Body of pancreas (tissue), 4 donors: ENCODE measurements around the gene WDR37. TPM values are rescaled to one million over a fixed set of nuclear protein-coding genes. Genes with fewer than 3 reads are reported as not detected.

ENCODE experiments used
- ATAC-seq: fragments of 150-250 bp; one replicate; pipeline ENCODE4 v1.9.1; 2016
- DNase-seq, 4 donors: peaks; one replicate each; pipeline ENCODE4 v3.0.0-alpha.2; 2019
- H3K27ac ChIP-seq, 4 donors: fragments of 200-600 bp; sonication (generic); 1 replicate in 3 of 4; 2 replicates in 1 of 4; pipeline versions ENCODE4 v1.5.1 to v1.6.1; 2016 to 2019; ENCODE audit warnings: mild to moderate bottlenecking in 1 of 4, mixed read lengths in 1 of 4, moderate library complexity in 1 of 4
- H3K27me3 ChIP-seq, 2 donors: fragments of 200-600 bp; sonication (generic); one replicate each; pipeline ENCODE4 v1.6.0; 2016; ENCODE audit warnings: mild to moderate bottlenecking in 1 of 2
- H3K36me3 ChIP-seq, 2 donors: fragments of 200-600 bp; sonication (generic); replicated peaks in 1 of 2; 2 replicates each; pipeline ENCODE4 v1.5.1; 2016; ENCODE audit warnings: low read depth in 2 of 2; ENCODE audit not compliant: insufficient read depth in 1 of 2
- H3K4me1 ChIP-seq: fragments of 200-600 bp; sonication (generic); one replicate; pipeline ENCODE4 v1.6.0; 2016
- H3K4me3 ChIP-seq, 2 donors: fragments of 200-600 bp; sonication (generic); 1 replicate in 1 of 2; 2 replicates in 1 of 2; pipeline ENCODE4 v1.5.1; 2016 to 2019
- H3K9me3 ChIP-seq, 3 donors: fragments of 200-600 bp; sonication (generic); 1 replicate in 2 of 3; 2 replicates in 1 of 3; pipeline ENCODE4 v1.5.1; 2016
- POLR2A ChIP-seq, 3 donors: fragments of 450-650 bp; IDR thresholded peaks; one replicate each; pipeline ENCODE4 v1.6.1; 2016; ENCODE audit warnings: antibody characterized with exemption in 3 of 3, mild to moderate bottlenecking in 2 of 3
- WGBS, 2 donors: methylation state at CpG; one replicate each; pipeline ENCODE4 v1.1.5; 2017; 5-methylcytosine and 5-hydroxymethylcytosine counted together
- intact Hi-C: fragments of 100-400 bp; cut with DNase I; formaldehyde crosslinking; loops from one replicate; pipeline ENCODE4 v1.15.1; 2023
- total RNA-seq, 2 donors: library from RNA; depleted of rRNA; stranded (reverse); fragments of >200 nt; gene quantifications; one replicate each; pipeline ENCODE4 v1.1.0, GENCODE V29; 2016
- TF ChIP-seq, protein P1 (sequence below), 7 experiments: fragments of 450-650 bp in 4 of 7; fragments of 200-600 bp in 3 of 7; sonication (generic) in 3 of 7; IDR thresholded peaks; one replicate each; pipeline ENCODE4 v1.5.1; 2016 to 2019; ENCODE audit warnings: antibody characterized with exemption in 7 of 7

Gene WDR37
- total RNA-seq, 2 donors from 2014 or later, result 9.9 to 14.3 TPM

DNA sequence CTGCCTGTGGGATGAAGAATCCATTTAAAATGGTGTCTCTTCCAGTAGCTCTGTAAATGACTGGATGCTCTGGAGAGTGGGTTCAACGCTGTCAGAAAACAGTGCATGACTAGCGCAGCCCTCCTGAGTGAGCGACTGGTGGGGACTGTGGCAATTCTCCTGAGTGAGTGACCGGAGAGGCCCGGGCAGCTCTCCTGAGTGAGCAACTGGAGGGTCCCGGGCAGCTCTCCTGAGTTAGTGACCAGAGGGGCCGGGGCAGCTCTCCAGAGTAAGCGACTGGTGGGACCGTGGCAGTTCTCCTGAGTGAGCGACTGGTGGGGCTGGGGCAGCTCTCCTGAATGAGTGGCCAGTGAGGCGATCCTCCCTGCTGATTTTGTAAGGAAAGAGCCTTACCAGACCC is 85.5 kb downstream of the WDR37 start:
- no peaks in the 10 kb centered on the region for H3K27me3 ChIP-seq
- no peak for TF ChIP-seq POLR2A (IDR thresholded peaks at IDR 0.05)
- TF ChIP-seq, protein P1, sequence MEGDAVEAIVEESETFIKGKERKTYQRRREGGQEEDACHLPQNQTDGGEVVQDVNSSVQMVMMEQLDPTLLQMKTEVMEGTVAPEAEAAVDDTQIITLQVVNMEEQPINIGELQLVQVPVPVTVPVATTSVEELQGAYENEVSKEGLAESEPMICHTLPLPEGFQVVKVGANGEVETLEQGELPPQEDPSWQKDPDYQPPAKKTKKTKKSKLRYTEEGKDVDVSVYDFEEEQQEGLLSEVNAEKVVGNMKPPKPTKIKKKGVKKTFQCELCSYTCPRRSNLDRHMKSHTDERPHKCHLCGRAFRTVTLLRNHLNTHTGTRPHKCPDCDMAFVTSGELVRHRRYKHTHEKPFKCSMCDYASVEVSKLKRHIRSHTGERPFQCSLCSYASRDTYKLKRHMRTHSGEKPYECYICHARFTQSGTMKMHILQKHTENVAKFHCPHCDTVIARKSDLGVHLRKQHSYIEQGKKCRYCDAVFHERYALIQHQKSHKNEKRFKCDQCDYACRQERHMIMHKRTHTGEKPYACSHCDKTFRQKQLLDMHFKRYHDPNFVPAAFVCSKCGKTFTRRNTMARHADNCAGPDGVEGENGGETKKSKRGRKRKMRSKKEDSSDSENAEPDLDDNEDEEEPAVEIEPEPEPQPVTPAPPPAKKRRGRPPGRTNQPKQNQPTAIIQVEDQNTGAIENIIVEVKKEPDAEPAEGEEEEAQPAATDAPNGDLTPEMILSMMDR (IDR thresholded peaks at IDR 0.05), result no peak
- H3K4me1 ChIP-seq, result no peaks in the 10 kb centered on the region
- no peak for DNase-seq
- no peak overlapping the region for H3K27ac ChIP-seq
- WGBS, 2 donors, result 90% methylated on average over 6 to 11 of the region's 11 CpGs
- H3K4me3 ChIP-seq, result no peak overlapping the region
- no peak for ATAC-seq
- no peaks in the 10 kb centered on the region for H3K9me3 ChIP-seq
- intact Hi-C loops, result no loop called here
- no peaks in the 10 kb centered on the region for H3K36me3 ChIP-seq

- Histone ChIP-seq H3K36me3 (no peaks in the 10 kb centered on the region), H3K27ac (no peak overlapping the region), H3K4me3 (no peak overlapping the region), H3K4me1 (no peaks in the 10 kb centered on the region), H3K27me3 (no peaks in the 10 kb centered on the region), H3K9me3 (no peaks in the 10 kb centered on the region)
- TF ChIP-seq, protein P1 (IDR thresholded peaks at IDR 0.05), result peak in 3 of 7 experiments; percentile 5 to 12 (median 8)
- TF ChIP-seq POLR2A (IDR thresholded peaks at IDR 0.05), result no peak
- 43 to 44% methylated on average over 3 of the region's 3 CpGs for whole genome bisulfite sequencing, 2 donors
- ATAC-seq (no peak), DNase-seq (no peak)
- intact Hi-C loops, result no loop called here
Measured at GRCh38 chr10:1142596-1142995, 86.4 kb downstream of the WDR37 start.

GRCh38 chr10:1147810-1148209 is 91.6 kb downstream of the WDR37 start:
- Histone ChIP-seq H3K36me3 (no peaks in the 10 kb centered on the region), H3K4me1 (peaks cover 23% of the 10 kb centered on the region), H3K27me3 (no peaks in the 10 kb centered on the region), H3K4me3 (no peak overlapping the region), H3K9me3 (no peaks in the 10 kb centered on the region), H3K27ac (no peak overlapping the region)
- TF ChIP-seq, protein P1 (IDR thresholded peaks at IDR 0.05), result no peak
- TF ChIP-seq POLR2A (IDR thresholded peaks at IDR 0.05), result no peak
- ATAC-seq (no peak), DNase-seq (no peak)
- 73 to 90% methylated on average over 3 to 4 of the region's 5 CpGs for WGBS, 2 donors
- intact Hi-C loops, result no loop called here

GRCh38 chr10:1148855-1149605 is 92.8 kb downstream of the WDR37 start:
- no peak overlapping the region for H3K27ac ChIP-seq
- TF ChIP-seq, protein P1 (IDR thresholded peaks at IDR 0.05), result no peak
- TF ChIP-seq POLR2A (IDR thresholded peaks at IDR 0.05), result no peak
- ATAC-seq (no peak), DNase-seq (no peak)
- H3K36me3 ChIP-seq, result no peaks in the 10 kb centered on the region
- intact Hi-C loops, result no loop called here
- H3K4me1 ChIP-seq, result peaks cover 23% of the 10 kb centered on the region
- H3K27me3 ChIP-seq, result no peaks in the 10 kb centered on the region
- WGBS, 2 donors, result 84 to 90% methylated on average over 17 of the region's 17 CpGs
- H3K4me3 ChIP-seq, result no peak overlapping the region
- H3K9me3 ChIP-seq, result no peaks in the 10 kb centered on the region
